Smooth muscle cell (in vitro differentiated cells): ENCODE results near the gene FMOD. TPM values are rescaled to one million over a fixed set of nuclear protein-coding genes. Genes with fewer than 3 reads are reported as not detected.

Experiments used
- DNase-seq: peaks from one replicate; lab custom pipeline; 2025; ENCODE audit not compliant: unreplicated experiment; lab: John Stamatoyannopoulos, UW
- H2AFZ ChIP-seq: fragments of 200-600 bp; sonication (generic); 2 replicates; pipeline ENCODE4 v1.6.0; 2016; ENCODE audit warnings: antibody characterized with exemption, low read depth, mild to moderate bottlenecking
- H3F3A ChIP-seq: fragments of 200-600 bp; sonication (generic); 2 replicates; pipeline ENCODE4 v1.6.0; 2017; ENCODE audit warnings: antibody characterized with exemption, low read depth
- H3K27ac ChIP-seq: fragments of 200-600 bp; sonication (generic); 2 replicates; pipeline ENCODE4 v1.5.1; 2016; ENCODE audit warnings: low read depth, mild to moderate bottlenecking
- H3K27me3 ChIP-seq: fragments of 200-600 bp; sonication (generic); 2 replicates; pipeline ENCODE4 v1.6.1; 2016; ENCODE audit warnings: low read depth, mild to moderate bottlenecking
- H3K36me3 ChIP-seq: fragments of 200-600 bp; sonication (generic); 2 replicates; pipeline ENCODE4 v1.5.1; 2016; ENCODE audit warnings: low read depth
- H3K4me1 ChIP-seq: fragments of 200-600 bp; sonication (generic); 2 replicates; pipeline ENCODE4 v1.5.1; 2016; ENCODE audit warnings: low read depth
- H3K4me2 ChIP-seq: fragments of 200-600 bp; sonication (generic); 2 replicates; pipeline ENCODE4 v1.6.0; 2016; ENCODE audit warnings: mild to moderate bottlenecking
- H3K4me3 ChIP-seq: fragments of 200-600 bp; sonication (generic); 2 replicates; pipeline ENCODE4 v1.5.1; 2016; ENCODE audit warnings: mild to moderate bottlenecking
- H3K79me2 ChIP-seq: fragments of 200-600 bp; sonication (generic); 2 replicates; pipeline ENCODE4 v1.6.0; 2016; ENCODE audit warnings: low read depth, mild to moderate bottlenecking
- H3K9ac ChIP-seq: fragments of 200-600 bp; sonication (generic); 2 replicates; pipeline ENCODE4 v1.6.0; 2016; ENCODE audit warnings: low read depth
- H3K9me3 ChIP-seq: fragments of 200-600 bp; sonication (generic); replicated peaks from 2 replicates; pipeline ENCODE4 v1.5.1; 2016; ENCODE audit warnings: low read depth
- H4K20me1 ChIP-seq: fragments of 200-600 bp; sonication (generic); 2 replicates; pipeline ENCODE4 v1.6.0; 2016; ENCODE audit warnings: low read depth
- CTCF ChIP-seq: fragments of 200-600 bp; sonication (generic); IDR thresholded peaks from 2 replicates; pipeline ENCODE4 v1.5.1; 2017; ENCODE audit warnings: borderline replicate concordance, mild to moderate bottlenecking, antibody characterized with exemption; ENCODE audit not compliant: insufficient read depth, poor library complexity, severe bottlenecking
- WGBS: methylation state at CpG from one replicate; pipeline ENCODE4 v1.1.7; 2016; ENCODE audit warnings: low lambda C conversion rate; 5-methylcytosine and 5-hydroxymethylcytosine counted together
- polyA plus RNA-seq: library from polyadenylated mRNA; unstranded; fragments of >200 nt; fragmentation: Nextera tagmentation; extraction: Ambion mirVana; gene quantifications from 2 replicates; pipeline ENCODE4 v1.2.1, GENCODE V29; 2016
- total RNA-seq: library from RNA; depleted of rRNA; stranded (reverse); fragments of >200 nt; gene quantifications from 2 replicates; pipeline ENCODE4 v1.2.3, GENCODE V29; 2014

The FMOD gene
- total and polyA plus RNA-seq, 2 experiments from 2014 or later: 247 to 369 TPM

- no peak for TF ChIP-seq CTCF
- Histone ChIP-seq H3F3A (no peaks in the 10 kb centered on the region), H3K36me3 (no peaks in the 10 kb centered on the region), H3K79me2 (no peaks in the 10 kb centered on the region), H3K27me3 (no peaks in the 10 kb centered on the region), H3K4me1 (peaks cover 8% of the 10 kb centered on the region), H3K4me2 (no peak overlapping the region), H3K9ac (no peak overlapping the region), H3K27ac (no peak overlapping the region), H4K20me1 (no peaks in the 10 kb centered on the region), H3K4me3 (no peak overlapping the region), H3K9me3 (no peaks in the 10 kb centered on the region), H2AFZ (no peak overlapping the region)
- 91% methylated on average over 1 of the region's 1 CpG for WGBS
- DNase-seq: no peak
These were observed 19.7 kb downstream of the FMOD start for GRCh38 chr1:203331224-203331623.

GRCh38 chr1:203328714-203329122 lies 22.2 kb downstream of the FMOD start:
- peaks cover 26% of the 10 kb centered on the region for H3K4me1 ChIP-seq
- H4K20me1 ChIP-seq: no peaks in the 10 kb centered on the region
- no peaks in the 10 kb centered on the region for H3K36me3 ChIP-seq
- H3K27me3 ChIP-seq: no peaks in the 10 kb centered on the region
- no peaks in the 10 kb centered on the region for H3F3A ChIP-seq
- no peaks in the 10 kb centered on the region for H3K79me2 ChIP-seq
- H2AFZ ChIP-seq: no peak overlapping the region
- DNase-seq: no peak
- H3K27ac ChIP-seq: no peak overlapping the region
- no peak overlapping the region for H3K4me2 ChIP-seq
- WGBS: 59% methylated on average over 7 of the region's 7 CpGs
- H3K9ac ChIP-seq: no peak overlapping the region
- no peak overlapping the region for H3K4me3 ChIP-seq
- no peaks in the 10 kb centered on the region for H3K9me3 ChIP-seq
- no peak for TF ChIP-seq CTCF

DNA sequence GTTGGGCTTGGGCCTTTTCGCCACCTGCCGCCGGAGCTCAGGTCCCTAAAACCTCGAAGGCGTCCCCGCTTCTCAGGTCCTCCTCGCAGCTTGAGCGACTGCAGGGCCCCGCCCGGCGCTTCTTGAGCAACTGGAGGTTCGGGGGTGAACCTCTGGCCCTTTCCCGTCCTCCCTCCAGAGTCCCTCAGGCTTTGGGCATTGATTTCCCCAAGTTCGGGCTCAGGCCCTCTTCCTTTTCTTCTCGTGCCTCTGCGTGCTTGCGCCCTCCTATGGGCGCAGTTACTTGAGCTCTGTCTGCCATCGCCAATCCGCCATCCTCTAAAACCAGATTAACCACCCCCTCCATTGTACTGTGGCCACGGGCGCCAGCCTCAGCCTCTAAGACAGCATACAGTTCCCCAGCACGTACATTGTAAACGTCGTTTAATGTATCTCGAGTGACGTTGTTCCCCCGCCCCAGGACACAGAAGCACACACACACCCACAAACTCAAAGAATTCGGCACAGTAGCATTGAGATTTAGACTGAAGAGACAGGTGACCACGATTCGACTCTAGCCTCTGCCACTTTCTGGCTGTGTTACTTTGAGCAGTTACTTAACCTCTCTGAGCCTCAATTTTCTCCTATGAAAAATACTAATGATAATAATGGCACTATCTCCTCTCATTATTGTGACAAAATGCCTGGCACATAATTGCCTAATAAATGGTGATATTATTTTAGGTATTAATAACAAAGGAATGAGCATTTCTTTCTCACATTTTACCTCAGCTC lies 23.1 kb downstream of the FMOD start:
- peak overlapping the region; percentile 56 for H3K27ac ChIP-seq
- H4K20me1 ChIP-seq: no peaks in the 10 kb centered on the region
- no peak for DNase-seq
- H3K9me3 ChIP-seq: no peaks in the 10 kb centered on the region
- peak overlapping the region; percentile 91 for H3K4me2 ChIP-seq
- H3K4me1 ChIP-seq: peaks cover 34% of the 10 kb centered on the region
- no peaks in the 10 kb centered on the region for H3K27me3 ChIP-seq
- peak overlapping the region; percentile 86 for H2AFZ ChIP-seq
- H3K9ac ChIP-seq: peak overlapping the region; percentile 41
- WGBS: 8% methylated on average over 25 of the region's 31 CpGs
- peak overlapping the region; percentile 54 for H3K4me3 ChIP-seq
- no peaks in the 10 kb centered on the region for H3K79me2 ChIP-seq
- peak; percentile 14 for TF ChIP-seq CTCF
- no peaks in the 10 kb centered on the region for H3F3A ChIP-seq
- H3K36me3 ChIP-seq: no peaks in the 10 kb centered on the region
